Bronchial smooth muscle cell (primary cell): ENCODE results near the gene FBXO48. TPM values are rescaled to one million over a fixed set of nuclear protein-coding genes. Genes with fewer than 3 reads are reported as not detected.

Experiments
- total RNA-seq: library from RNA; depleted of rRNA; stranded (reverse); fragments of >200 nt; gene quantifications from 2 replicates; pipeline ENCODE4 v1.2.1, GENCODE V29; 2014

FBXO48 gene
- 0.26 and 0.32 TPM in 2 replicates for total RNA-seq

GRCh38 chr2:68467077-68467960 is at the start of gene FBXO48, which contains the start of gene APLF:
Gene FBXO48 (minus strand): TSS chr2:68467294. CDS start chr2:68465145, 2,149 bp downstream.
Gene APLF (plus strand): TSS chr2:68467585. CDS start chr2:68467732, 147 bp downstream.

Other genes starting within 250 kb of the FBXO48 start
- gene PPP3R1, start 214.8 kb downstream of the FBXO48 start, total RNA-seq = 6.9 and 12.9 TPM in 2 replicates
- gene CNRIP1, start 147.3 kb downstream of the FBXO48 start, total RNA-seq = 17.2 and 18.0 TPM in 2 replicates
- gene PLEK, start 102.0 kb downstream of the FBXO48 start, total RNA-seq = not detected in 2 replicates
- gene APLF, start 291 bp upstream of the FBXO48 start, total RNA-seq = 3.5 and 5.9 TPM in 2 replicates
- gene PROKR1, start 176.3 kb upstream of the FBXO48 start, total RNA-seq = not detected in 2 replicates